OCI-LY7 (cell line): ENCODE data around the gene AKAP8L. TPM values are rescaled to one million over a fixed set of nuclear protein-coding genes. Genes with fewer than 3 reads are reported as not detected.

Experiments
- BruUV-seq: library from RNA; stranded (reverse); fragments of 400-500 nt; replicated peaks from 2 replicates; lab custom pipeline; 2021; lab: Mats Ljungman, UMichigan
- CTCF ChIA-PET: fragments of 300-600 bp; sonication (Branson Sonifier 250); formaldehyde crosslinking; loops from one replicate; lab custom pipeline; 2022; ENCODE audit warnings: antibody characterized with exemption; ENCODE audit not compliant: unreplicated experiment; lab: Charles Lee
- POLR2A ChIA-PET: fragments of 300-600 bp; sonication (Branson Sonifier 250); formaldehyde crosslinking; loops from one replicate; lab custom pipeline; 2022; ENCODE audit warnings: antibody characterized with exemption; lab: Charles Lee
- DNase-seq: peaks from one replicate; pipeline ENCODE4 v3.0.0-alpha.2; 2015; ENCODE audit warnings: low spot score
- H2AFZ ChIP-seq: fragments of 200-600 bp; sonication (generic), shearing (Covaris generic); 2 replicates; pipeline ENCODE4 v1.6.1; 2014; ENCODE audit warnings: mild to moderate bottlenecking, antibody characterized with exemption, low read length, moderate library complexity
- H3K27ac ChIP-seq: fragments of 200-600 bp; sonication (generic); 2 replicates; pipeline ENCODE4 v1.5.1; 2014; ENCODE audit warnings: mixed run types, low read depth, mild to moderate bottlenecking, moderate library complexity, low read length, inconsistent platforms; ENCODE audit not compliant: poor library complexity, severe bottlenecking
- H3K36me3 ChIP-seq: fragments of 200-600 bp; sonication (generic); 2 replicates; pipeline ENCODE4 v1.6.1; 2014; ENCODE audit warnings: mild to moderate bottlenecking, antibody characterized with exemption, low read length, moderate library complexity, mixed read lengths; ENCODE audit not compliant: insufficient read depth
- H3K4me1 ChIP-seq: fragments of 200-600 bp; sonication (generic); 2 replicates; pipeline ENCODE4 v1.5.1; 2014; ENCODE audit warnings: mild to moderate bottlenecking, low read length; ENCODE audit not compliant: insufficient read depth, poor library complexity, severe bottlenecking
- H3K4me2 ChIP-seq: fragments of 200-600 bp; sonication (generic); 2 replicates; pipeline ENCODE4 v1.6.1; 2014; ENCODE audit warnings: mild to moderate bottlenecking, low read length
- H3K4me3 ChIP-seq: fragments of 200-600 bp; sonication (generic); 2 replicates; pipeline ENCODE4 v1.5.1; 2014; ENCODE audit warnings: mild to moderate bottlenecking, low read depth, low read length; ENCODE audit not compliant: poor library complexity, severe bottlenecking
- H3K79me2 ChIP-seq: fragments of 200-600 bp; sonication (generic); 2 replicates; pipeline ENCODE4 v1.6.1; 2016; ENCODE audit warnings: low read depth, mild to moderate bottlenecking, low read length, moderate library complexity, mixed read lengths; ENCODE audit not compliant: insufficient read depth
- H3K9me2 ChIP-seq: fragments of 200-600 bp; sonication (generic); 2 replicates; pipeline ENCODE4 v1.6.1; 2016; ENCODE audit warnings: mild to moderate bottlenecking, low read length, mixed read lengths; ENCODE audit not compliant: insufficient read depth
- H3K9me3 ChIP-seq: fragments of 200-600 bp; sonication (generic); 2 replicates; pipeline ENCODE4 v1.6.1; 2014; ENCODE audit warnings: mild to moderate bottlenecking, mixed run types, low read length, mixed read lengths
- H4K20me1 ChIP-seq: fragments of 200-600 bp; sonication (generic); 2 replicates; pipeline ENCODE4 v1.6.1; 2014; ENCODE audit warnings: mild to moderate bottlenecking, antibody characterized with exemption, low read length, moderate library complexity, mixed read lengths; ENCODE audit not compliant: insufficient read depth
- EZH2phosphoT487 ChIP-seq: fragments of 200-600 bp; sonication (generic); IDR thresholded peaks from 2 replicates; pipeline ENCODE4 v1.6.1; 2018; ENCODE audit warnings: low read depth, borderline replicate concordance, mild to moderate bottlenecking, mixed run types, antibody characterized with exemption, low read length, moderate library complexity, mixed read lengths
- intact Hi-C: fragments of 100-400 bp; cut with micrococcal nuclease; formaldehyde crosslinking; loops from one replicate; pipeline ENCODE4 v1.10.0; 2022; ENCODE audit not compliant: unreplicated experiment
- total RNA-seq, 2 experiments: library from RNA; depleted of rRNA in 1 of 2; stranded (reverse); fragments of >200 nt in 1 of 2; shearing (Covaris generic) in 1 of 2; gene quantifications; 2 replicates each; pipeline ENCODE4 v1.2.3, GENCODE V29; 2014 to 2022
- TF ChIP-seq, protein P1 (sequence below): fragments of 200-600 bp; sonication (generic); conservative IDR thresholded peaks from 2 replicates; pipeline ENCODE4 v1.5.1; 2014; ENCODE audit warnings: mild to moderate bottlenecking, antibody characterized with exemption, low read length, moderate library complexity, mixed read lengths

AKAP8L gene
- total RNA-seq, 2 experiments from 2014 or later = 119 to 124 TPM

DNA sequence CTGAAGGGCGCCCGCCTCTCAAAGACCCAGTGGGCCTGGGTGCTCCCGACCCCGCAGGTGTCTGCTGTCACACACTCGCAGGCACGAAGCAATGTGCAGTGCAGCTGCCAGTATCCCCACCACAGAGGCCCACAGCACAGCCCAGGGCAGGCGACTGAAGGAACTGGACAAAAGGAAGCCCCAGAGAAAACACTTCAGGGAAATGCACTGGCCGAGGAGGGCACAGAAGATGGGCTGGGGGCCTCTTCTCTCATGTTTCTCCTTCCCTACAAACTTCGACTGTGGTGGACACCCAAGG is 49.2 kb downstream of the AKAP8L start:
- ChIA-PET POLR2A (no interaction called here), CTCF (no interaction called here)
- H3K4me2 ChIP-seq = no peak overlapping the region
- H4K20me1 ChIP-seq = no peaks in the 10 kb centered on the region; the same call in 1 of the 2 replicates
- DNase-seq = no peak
- H3K36me3 ChIP-seq = peaks cover 99% of the 10 kb centered on the region
- no peak for TF ChIP-seq EZH2phosphoT487
- TF ChIP-seq, protein P1, sequence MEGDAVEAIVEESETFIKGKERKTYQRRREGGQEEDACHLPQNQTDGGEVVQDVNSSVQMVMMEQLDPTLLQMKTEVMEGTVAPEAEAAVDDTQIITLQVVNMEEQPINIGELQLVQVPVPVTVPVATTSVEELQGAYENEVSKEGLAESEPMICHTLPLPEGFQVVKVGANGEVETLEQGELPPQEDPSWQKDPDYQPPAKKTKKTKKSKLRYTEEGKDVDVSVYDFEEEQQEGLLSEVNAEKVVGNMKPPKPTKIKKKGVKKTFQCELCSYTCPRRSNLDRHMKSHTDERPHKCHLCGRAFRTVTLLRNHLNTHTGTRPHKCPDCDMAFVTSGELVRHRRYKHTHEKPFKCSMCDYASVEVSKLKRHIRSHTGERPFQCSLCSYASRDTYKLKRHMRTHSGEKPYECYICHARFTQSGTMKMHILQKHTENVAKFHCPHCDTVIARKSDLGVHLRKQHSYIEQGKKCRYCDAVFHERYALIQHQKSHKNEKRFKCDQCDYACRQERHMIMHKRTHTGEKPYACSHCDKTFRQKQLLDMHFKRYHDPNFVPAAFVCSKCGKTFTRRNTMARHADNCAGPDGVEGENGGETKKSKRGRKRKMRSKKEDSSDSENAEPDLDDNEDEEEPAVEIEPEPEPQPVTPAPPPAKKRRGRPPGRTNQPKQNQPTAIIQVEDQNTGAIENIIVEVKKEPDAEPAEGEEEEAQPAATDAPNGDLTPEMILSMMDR = no peak
- intact Hi-C loops = no loop called here
- no peaks in the 10 kb centered on the region for H3K9me2 ChIP-seq
- no peak overlapping the region for H3K4me3 ChIP-seq
- H3K79me2 ChIP-seq = peaks cover 14% of the 10 kb centered on the region
- no peak overlapping the region for H3K27ac ChIP-seq
- H2AFZ ChIP-seq = no peak overlapping the region
- BruUV-seq = no TSS peak
- no peaks in the 10 kb centered on the region for H3K4me1 ChIP-seq
- H3K9me3 ChIP-seq = no peaks in the 10 kb centered on the region

DNA sequence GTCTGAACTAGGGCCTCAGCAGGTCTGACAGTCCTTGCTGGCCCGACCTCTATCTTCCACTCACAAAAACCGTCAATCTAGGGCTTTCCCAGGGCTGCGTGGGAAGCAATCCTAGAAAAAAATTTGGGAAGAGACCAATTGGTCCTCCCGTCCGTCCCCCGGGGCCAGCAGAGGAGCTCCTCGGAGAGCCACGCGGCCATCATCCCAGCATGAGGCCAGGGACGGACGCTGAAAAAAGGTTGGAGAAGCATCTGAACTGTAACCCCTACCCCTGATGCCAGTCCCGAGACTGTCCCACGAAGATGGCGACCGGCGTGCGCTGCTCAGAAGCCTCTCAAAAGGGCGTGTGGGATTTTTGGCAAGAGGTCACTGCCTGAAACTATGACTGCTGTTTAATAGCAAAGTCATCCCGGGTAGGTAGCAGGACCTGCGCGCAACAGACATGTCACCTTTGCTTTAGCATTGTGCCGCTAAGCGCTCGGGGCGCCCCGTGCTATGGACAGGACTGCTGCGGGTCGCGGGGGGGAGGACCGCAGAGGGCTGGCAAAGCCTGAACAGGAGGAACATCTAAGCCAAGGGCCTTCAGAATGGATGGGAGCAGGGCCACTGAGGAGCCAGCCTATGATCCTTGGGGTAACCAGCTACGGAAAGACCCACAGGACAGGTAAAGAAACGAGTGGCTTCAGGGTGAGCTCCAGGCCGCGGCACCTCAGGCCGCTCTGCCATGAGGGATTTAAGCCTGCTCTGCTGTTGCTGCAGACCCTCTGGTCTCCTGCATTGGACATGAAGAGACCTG is 49.8 kb downstream of the AKAP8L start:
- TF ChIP-seq EZH2phosphoT487 = no peak
- TF ChIP-seq, protein P1 = no peak
- no peak for DNase-seq
- Histone ChIP-seq H3K36me3 (peaks cover 96% of the 10 kb centered on the region), H4K20me1 (no peaks in the 10 kb centered on the region; the same call in 1 of the 2 replicates), H2AFZ (no peak overlapping the region), H3K4me3 (no peak overlapping the region), H3K9me3 (no peaks in the 10 kb centered on the region), H3K79me2 (peaks cover 8% of the 10 kb centered on the region), H3K4me2 (no peak overlapping the region), H3K9me2 (no peaks in the 10 kb centered on the region), H3K4me1 (no peaks in the 10 kb centered on the region), H3K27ac (no peak overlapping the region)
- intact Hi-C loops = no loop called here
- no TSS peak for BruUV-seq
- CTCF ChIA-PET = no interaction called here
- POLR2A ChIA-PET = interaction anchor here (0.5 kb wide), 1 partner anchor 11 kb away, joined by 3 read pairs; no protein-coding TSS in a partner anchor

DNA sequence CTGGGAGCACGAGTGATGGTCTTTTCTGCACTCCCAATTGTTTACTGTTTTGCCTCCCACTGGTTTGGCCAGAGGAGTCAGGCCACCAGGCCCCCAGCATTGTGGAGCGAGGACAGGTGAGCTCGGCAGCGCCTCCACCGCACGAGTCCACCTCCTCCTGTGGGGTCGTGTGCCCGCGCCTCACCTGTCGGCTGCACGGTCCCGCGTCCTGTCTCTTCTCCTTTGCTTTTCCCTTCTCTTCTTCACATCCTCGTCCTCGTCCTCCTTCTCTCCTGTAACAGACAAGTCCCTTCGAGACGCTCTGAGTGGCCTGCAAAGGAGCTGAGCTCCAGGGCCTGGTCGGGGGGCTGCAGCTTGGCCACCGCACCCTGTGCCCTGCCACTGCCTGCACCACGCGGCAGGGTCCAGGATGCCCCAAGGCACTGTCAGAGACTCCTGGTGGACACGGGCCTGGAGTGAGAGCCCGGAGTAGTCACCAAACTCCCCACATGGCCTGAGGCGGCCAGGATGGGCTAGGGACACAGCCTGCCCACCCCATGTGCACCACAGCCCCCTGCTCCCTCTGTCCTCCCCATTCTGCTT is 50.6 kb downstream of the AKAP8L start:
- 0 out of 2 replicates have a peak, but pooled peaks cover 3% of the 10 kb centered on the region for H3K79me2 ChIP-seq
- BruUV-seq = no TSS peak
- H3K27ac ChIP-seq = no peak overlapping the region
- no peak for DNase-seq
- intact Hi-C loops = no loop called here
- no peak overlapping the region for H3K4me2 ChIP-seq
- H4K20me1 ChIP-seq = no peaks in the 10 kb centered on the region; the same call in 1 of the 2 replicates
- H3K9me3 ChIP-seq = no peaks in the 10 kb centered on the region
- peaks cover 88% of the 10 kb centered on the region for H3K36me3 ChIP-seq
- TF ChIP-seq EZH2phosphoT487 = no peak
- TF ChIP-seq, protein P1 = no peak
- H3K4me3 ChIP-seq = no peak overlapping the region
- no peak overlapping the region for H2AFZ ChIP-seq
- no peaks in the 10 kb centered on the region for H3K4me1 ChIP-seq
- no peaks in the 10 kb centered on the region for H3K9me2 ChIP-seq
- POLR2A ChIA-PET = interaction anchor here (0.5 kb wide), 1 partner anchor 10 kb away, joined by 3 read pairs; no protein-coding TSS in a partner anchor
- CTCF ChIA-PET = no interaction called here
